GDM1 (cell line): Measurements from ENCODE around the gene FOXG1.

Experiments
- DNase-seq: peaks from one replicate; lab custom pipeline; 2025; lab: John Stamatoyannopoulos, UW

FOXG1 gene

DNA sequence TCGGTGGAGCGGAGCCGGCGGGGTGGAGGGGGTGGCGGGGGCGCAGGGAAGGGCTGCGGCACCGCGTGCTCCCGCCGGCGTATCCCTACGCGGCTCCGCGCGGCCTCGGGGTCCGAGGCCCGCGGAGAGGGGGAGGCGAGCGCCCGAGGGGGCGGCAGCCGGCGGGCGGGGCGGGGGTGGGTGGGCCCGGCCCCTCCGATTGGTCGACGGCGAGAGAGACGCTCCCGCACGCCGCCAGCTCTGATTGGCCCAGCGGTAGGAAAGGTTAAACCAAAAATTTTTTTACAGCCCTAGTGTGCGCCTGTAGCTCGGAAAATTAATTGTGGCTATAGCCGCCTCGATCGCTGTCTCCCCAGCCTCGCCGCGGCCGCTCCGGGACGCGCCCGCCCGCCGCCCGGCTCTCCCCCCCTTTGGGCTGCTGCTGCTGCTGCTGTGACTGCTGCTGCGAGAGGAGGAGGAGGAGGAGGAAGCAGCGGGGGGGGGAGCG is at the start of gene FOXG1:
TSS of gene FOXG1 (plus strand) at position 319 of the 487 bp plus-strand sequence. CDS start 493 bp downstream, outside the sequence.
- no peak for DNase-seq

DNA sequence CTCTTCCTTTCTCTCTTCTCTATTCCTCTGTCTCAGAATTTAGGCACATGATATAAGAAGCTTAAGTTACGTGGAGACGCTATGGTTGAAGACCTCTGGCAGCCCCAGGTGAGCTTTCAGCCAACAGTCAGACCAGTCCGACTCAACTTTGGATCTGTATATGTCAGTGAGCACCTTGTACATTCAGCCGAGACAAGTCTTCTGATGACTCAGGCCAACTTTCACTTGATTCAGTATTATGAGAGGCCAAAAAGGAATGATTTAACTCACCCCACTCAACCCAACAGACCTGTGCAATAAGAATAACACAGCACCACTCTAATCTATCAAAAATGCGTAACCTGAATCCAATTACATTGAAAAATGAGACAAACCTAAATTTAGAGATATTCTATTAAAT is 47.5 kb upstream of the FOXG1 start:
- DNase-seq, result no peak

DNA sequence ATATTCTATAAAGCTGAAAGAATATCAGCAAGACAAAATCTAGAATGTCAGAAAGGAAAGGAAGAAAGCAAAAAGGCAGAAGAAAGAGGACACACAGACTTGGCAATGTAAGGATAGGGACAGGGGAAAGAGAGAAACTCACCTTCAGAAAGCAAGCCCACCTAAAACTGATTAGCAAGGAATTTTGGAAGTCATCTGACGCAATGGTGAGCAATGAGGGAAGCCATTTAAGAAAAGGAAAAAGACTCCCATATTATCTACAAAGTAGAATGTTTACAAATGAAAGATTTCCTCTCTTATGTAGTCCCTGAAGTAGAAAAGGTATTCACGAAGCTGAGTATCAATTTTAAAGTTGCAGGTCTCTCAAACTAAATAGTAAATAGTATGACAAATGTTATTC is 35.2 kb upstream of the FOXG1 start:
- DNase-seq, result no peak

DNA sequence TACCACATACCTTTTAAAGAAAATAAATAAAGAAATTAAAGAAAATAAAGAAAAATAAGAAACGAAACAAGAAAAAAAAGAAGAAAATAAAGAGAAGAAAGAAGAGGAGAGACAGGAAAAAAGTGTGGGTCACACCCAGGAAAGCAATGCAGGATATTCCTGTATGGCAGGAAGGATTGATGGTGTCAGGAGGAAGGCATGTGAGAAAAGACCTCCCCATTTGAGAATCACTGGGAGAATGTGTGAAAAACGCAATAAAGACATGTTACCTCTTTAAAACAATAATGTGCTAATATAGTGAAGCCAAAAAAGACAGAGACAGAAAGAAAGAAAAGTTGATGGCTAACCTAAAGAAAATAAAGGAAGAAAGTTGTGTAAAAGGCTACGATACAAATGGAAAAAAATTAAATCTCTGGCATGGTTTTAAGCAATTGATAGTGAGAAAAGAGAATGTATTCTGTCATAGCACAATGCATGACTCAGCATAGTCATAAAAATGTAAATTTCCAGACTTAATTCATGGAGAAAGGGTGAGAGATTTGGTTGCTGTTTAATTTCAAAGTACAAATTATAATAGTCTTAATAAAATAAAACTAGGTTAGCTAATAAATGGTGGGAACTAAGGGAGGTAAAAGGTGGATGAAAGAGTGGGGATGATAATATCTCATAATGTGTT is 24.3 kb upstream of the FOXG1 start:
- DNase-seq, result no peak

DNA sequence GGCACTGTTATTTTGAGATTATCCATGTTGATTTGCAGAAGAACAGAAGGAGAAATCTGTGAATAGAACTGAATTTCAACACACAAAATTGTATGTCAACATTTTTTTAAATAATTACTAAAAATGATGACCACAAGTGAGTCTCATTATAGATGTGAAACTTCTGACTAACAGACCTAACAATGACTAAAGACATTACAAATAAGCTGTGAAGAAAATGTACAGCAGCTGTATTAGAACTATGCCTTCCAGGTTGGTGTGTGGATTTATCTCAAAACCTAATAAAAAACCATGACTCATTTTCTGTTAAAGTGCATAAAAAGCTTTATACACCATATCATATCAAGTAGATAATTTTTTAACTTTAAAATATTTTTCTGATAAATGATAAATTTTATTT is 22.5 kb upstream of the FOXG1 start:
- DNase-seq, result no peak

DNA sequence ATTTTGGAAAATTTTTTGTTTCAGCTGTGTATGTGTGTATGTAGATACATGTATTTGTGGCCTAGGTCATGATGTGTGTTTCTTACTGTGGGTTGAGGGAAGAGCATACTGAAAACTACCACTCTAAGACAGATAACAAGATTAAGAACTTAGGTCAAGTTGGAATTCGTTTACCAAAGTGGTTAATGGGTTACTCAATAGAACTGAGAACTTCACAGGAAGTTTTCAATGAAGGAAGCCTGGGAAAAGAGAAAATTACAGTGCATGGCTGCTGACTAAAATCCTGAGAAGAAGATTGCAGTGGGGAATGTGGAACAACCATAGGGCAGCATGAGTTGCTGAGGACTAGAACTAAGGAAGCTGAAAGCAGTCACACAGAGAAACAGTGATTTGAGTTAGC is 21.4 kb upstream of the FOXG1 start:
- no peak for DNase-seq

DNA sequence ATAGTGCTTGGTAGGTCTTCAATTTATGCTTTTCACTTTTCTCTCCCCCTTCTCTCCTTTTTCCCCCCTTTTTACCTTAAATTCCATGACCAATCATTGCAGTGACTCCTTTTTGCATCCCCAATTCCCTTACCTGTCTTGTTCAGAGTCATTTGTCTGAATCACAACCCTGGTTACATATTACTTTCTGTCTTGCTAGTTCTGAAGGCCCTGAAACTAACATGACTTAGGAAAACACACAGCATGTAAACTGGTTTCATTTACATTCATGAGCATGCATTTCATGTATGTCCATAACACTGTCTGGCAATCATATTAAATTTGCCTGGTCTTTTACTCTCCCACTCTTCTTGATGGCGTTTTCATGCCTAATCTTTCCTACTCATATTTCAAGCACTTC is 20.3 kb upstream of the FOXG1 start:
- no peak for DNase-seq

DNA sequence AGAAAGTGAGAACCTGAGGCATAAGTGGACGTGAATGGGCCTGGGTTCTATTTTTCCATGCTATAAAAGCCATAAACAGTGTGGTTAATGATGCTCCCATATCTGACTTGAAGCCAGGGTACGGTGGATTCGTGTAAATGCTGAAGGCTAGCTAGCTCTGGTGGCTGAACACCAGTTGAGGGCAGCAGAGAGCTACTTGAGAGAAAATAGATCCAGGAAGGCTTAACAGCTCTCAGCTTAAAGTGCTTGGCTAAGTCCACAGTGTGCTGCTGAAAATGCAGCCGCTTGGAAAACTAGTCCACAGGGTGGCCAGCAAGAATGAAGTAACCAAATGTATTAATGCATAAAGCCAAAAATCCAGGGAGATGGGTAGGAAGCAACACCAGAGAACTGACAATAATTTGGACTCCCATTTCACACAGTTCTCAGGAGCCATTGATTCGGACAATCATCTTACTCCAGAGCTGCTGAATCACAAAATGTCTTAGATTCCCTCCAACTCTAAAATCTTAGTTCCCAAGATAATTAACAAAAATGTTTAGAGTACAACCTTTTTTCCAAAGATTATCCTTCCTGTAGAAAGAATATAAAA is 15.0 kb upstream of the FOXG1 start:
- DNase-seq, result no peak

DNA sequence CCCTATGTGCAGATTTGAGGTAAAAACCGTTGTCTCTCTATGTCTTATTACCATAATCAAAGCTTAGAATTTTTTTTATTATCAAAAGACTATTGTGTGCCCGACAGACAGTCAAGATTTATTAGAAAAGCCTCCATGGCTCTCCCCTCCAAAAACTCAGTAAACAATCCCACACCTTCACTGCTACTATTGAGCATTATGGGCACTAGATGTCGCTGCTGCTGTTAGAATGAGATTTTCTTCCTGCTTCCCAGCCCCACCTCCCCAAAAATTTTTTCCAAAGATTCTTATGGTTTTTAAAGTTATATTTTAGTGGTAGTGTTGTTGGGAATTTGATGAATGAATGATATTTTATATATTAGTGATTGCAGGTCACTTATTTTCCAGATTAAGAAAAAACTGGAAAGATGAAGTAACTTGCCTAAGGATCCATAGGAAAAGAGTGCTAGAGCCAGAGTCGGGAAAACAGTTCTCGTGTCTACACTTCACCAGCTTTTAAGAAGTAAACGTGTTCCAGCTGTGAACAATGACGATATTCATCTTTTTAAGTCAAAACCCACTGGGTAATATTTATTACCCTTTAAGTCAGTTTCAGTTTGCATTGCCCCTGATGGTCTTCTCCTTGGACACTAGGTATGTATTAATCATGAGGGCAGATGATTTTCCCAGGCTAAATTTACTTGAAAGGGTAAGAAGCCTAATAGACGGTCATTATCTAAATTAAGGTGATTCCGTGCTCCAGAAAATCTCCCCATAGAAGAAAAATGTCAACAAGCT is 12.2 kb upstream of the FOXG1 start:
- DNase-seq, result no peak

DNA sequence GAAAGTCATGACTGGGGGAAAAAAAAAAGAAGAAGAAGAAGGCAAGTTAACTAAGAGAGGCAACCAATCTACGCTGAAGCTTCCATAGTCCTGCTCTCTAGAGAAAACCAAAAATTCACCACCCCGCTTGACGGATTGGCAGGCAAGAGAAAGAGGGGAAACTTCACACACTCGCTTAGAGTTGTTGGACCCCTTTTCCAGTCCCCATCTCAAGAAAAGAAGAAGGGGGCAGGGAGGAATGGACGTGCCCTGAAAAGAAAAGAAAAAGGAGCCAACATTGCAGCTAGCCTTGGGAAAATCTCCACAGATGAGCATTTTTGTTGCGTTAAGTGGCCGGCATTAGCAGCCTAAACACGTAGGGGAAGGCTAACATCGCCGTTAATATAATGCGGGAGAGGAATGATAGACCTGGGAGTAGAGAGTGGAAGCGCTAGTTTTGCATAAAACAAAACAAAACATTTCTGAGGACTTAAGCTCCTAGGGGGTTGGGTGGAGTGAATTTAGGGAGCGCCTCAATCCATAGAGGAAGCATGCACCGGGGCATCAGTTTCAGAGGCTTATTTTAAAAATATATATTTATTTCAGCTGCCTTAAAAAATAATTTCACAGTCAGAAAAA is 11.3 kb upstream of the FOXG1 start:
- DNase-seq, result no peak

DNA sequence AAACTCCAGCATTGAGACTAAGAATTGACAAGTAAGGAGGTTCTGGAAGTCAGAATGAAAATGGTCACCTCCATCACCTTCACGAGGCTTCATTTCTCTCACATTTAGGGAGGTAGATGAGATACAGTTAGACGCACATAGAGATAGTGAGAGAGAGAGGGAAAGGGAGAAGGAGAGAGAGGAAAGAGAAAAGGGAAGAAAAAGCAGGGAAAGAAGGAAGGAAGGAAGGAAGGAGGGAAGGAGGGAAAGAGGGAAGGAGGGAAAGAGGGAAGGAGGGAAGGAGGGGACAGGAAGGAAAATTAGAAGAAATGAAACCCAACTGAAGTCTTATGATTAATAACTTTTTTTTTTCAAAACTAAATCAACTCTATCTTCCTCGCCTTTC is 10.7 kb upstream of the FOXG1 start:
- no peak for DNase-seq

DNA sequence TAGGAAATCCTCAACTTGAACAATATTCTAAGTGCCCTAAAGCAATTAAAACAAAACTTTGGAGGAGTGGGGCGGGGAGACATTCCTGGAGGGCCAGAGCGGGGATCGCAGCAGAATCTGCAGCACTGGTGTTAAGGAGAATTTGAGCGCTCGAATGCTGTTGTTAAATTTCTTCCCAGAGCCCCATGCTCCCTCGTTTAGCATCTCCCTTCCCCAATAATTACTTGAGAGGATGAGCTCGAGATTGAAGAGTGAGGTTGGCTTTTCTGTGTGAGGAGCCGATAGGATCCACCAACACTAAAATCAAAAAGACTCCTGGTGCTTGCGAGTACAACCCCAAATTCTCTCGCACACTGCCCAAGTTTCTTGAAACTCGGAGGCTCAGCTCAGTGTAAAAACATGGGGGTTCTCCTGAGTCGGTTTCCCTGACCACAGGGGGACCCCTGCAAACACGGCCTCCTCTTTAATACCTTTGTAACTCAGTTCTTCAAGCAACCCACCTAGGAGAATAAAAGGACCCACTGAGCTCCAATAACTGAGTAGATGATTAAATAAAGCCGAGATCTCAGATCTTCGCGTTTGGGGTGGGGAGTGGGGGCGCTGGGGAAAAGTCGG is 10.2 kb upstream of the FOXG1 start:
- DNase-seq, result no peak

DNA sequence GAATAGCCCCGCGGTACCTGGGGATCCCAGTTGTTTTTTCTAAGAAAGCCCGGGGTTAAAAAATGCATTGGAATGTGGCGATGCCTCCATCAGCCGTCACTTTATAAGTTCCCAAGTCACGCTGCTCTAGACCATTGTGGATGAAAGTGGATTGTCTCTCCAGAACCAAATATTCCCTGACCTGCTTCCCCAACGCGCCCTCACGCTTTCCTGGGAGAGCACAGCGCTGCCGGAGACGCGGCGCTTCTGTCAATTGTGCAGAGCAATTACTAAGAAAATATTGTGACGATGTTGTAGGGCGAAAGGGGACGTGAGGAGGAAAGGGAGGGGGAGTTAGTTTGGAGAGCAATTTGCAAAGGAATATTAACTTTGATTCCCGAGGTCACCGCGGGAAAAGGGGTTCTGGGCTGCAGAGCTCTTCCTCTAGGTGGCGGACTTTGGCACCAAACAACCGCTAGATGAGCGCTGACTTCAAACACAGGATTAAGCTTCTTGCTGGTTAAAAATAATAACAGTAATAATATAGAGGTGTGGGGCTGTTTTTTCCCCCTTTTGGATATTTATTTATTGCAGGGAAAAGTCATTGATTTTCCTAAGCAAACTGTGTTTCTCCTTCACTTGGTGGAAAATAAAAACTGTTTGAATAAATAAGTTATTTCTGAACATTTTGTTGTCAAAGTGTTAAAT is 9.6 kb upstream of the FOXG1 start:
- DNase-seq, result no peak

DNA sequence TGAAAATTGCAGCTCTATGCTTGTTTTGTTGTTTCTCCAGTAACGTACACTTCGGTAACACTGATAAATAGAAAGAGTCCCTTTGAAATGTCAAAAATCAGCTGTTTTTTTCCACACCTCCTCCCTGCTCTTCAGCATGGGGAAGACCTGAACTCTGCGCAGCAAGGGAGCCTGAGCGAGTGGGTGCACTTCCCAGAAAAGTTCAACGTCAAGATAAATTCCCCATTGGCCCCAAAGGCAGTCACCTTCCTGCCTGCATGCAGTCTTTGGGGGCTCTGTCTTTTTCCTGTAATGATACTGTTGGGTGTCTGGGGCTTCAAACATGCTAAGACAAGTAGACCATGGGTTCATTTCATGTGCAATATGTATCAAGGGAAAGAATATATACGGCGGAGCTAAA is 8.8 kb upstream of the FOXG1 start:
- no peak for DNase-seq

DNA sequence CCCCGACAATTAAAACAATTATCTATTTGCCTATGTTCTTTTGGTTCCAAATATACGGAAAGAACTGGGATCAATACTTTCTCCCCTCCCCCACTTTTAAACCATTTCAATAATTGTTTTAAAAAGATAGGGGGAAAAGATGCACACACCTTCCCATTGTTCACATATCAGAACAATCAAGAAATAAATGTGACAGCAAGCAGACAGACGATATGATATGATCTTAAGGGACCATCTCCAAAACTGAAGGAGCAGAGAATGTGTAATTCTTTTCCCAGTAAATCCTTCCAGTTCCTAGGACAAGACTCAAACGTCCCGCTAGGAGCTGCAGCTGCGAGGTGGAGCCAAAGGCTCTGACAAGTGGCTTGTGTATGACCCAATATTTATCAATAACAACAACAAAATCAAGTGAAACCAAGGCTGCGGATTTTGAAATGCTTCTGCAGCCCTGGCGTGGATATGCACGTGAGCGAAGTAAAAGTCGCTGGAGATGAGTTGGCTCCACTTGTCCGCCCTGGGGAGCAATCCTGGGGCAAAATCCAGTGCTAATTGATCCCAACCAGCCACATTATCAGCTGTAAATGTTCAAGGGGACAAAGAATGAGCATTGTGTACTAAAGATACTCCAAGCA is 8.2 kb upstream of the FOXG1 start:
- no peak for DNase-seq

DNA sequence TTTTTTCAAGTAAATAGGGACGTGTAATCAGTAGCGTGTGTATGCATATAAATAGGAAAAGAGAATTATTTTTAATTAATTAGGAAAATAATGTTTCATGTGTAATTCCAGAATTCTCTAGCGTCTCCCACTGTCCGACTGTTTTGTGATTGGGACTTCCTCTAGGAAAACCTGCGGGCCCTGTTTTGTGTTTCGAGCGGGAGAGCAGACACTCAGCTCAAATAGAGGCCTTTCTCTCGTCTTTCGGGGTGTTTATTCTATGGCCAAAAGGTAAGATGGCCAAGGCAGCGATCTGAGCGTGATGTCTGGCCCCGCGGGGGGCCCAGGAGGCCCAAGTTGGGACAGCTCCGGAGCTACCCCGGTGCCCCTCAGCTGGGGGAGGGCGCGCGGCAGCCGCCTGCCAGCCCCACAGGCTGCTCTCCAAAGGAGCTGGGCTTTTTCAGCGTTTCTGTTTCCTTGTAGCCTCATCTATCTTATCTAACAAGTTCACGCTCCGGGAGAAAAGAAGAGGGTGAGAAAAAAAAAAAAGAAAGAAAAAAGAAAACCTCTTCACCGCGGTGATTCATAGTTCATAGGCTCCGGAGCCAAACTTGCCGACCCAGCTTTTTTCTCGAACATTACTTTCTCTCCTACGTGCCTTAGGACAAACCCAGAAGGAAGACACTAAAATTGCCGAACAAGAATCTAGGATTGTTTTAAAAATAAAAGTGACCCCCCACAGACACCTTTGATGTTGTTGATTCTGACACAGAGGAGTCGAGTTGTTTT is 7.5 kb upstream of the FOXG1 start:
- no peak for DNase-seq

DNA sequence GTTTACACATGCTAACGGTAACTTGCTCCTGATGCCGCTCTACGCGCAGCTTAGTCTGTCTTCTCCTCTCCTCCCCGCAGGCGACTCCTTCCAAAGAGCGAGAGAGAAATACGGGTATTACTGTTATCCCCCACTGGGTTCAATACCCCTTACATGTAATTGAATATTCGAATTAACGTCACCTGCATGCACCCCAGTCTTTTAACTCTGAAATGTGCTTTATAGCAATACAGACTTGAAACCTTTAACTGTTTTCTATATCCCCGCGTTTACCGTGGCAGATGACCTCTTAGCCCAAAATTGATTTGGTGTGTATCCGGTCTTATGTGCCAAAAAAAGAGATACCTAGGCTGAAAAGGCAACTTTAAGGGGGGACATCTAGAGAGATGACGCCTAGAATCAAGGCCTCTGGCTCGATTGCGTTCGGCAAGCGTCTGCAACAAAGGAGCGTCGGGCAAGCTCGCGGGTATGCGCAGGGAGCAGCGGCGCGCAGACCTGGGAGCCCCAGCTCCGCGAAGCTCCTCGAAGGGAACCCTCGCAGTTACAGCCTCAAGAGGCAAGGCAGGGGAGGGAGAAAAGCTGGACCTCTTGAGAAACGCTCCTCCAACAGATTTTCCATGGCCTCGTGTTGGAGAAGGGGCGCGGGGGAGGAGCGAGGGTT is 6.8 kb upstream of the FOXG1 start:
- no peak for DNase-seq

DNA sequence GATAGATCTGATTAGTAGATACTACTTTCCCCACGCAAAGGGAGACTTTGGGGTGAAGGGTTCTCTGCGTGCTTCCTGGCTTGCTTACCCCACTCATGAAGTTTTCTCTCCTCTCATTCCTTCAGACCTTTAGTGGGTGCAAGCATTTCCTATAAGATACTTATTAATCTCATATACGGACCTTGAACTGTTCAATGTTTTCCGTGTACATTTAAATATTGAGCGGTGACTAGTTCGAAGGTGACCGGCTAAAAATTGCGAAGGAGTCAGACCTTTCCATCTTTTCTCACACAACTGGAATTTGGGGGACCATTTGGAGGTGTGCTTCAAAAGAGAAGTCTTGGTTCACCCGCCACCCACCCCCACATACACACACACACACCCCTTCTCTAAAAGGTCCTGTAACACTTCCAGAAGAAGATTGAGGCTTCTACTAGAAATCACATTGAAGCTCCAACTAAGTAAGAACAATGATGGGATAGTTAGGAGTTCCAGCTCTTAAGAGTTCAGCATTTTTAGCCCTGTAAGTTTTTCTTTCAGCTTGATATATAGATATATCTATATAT is 6.1 kb upstream of the FOXG1 start:
- no peak for DNase-seq

DNA sequence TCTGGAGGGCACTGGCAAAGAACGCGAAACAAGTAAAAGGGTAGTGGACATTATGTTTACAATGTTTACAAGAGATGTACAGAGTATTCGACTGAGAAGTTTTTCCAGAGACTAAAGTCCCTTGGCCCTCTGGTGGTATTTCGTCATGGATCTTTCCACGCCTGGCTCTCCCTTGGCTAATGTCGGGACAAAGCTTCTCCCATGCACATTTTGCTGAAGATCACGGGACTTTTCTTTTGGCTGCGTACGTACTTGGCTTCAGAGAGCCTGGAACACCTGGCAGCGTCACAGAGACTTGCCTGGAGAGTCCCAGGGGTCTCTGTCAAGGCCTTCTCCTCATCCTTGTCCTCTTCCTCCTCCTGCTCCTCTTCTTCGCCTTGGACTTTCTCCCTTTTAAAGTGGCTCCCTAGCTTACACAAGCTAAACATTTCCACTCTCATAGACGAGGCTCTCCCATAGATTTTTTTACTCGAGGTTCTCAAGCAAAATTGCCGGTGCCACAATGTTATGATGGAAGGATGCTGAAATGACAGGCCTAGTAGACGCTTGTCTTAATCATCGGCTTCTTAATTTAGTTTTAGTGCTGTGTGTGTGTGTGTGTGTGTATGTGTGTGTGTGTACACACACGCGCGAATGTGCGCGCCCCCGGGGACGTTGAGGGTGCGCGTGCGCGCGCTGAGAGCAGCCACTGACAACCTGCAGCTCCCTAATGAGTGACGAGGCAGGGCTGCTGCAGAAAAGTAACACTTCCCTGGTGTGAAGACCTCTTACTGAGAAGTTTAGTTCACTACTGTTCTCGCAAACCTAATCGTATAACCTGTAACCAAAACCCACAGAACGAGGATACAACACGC is 4.9 kb upstream of the FOXG1 start:
- no peak for DNase-seq
